ENCODE data around the gene GPR137B. TPM values are rescaled to one million over a fixed set of nuclear protein-coding genes. Genes with fewer than 3 reads are reported as not detected.

Gene GPR137B
- total and polyA plus RNA-seq, 2 of the 8 experiments (the other 6 are each of a cell fraction or from before 2014, with no cell fraction given) = 6.9 to 7.7 TPM

DNA sequence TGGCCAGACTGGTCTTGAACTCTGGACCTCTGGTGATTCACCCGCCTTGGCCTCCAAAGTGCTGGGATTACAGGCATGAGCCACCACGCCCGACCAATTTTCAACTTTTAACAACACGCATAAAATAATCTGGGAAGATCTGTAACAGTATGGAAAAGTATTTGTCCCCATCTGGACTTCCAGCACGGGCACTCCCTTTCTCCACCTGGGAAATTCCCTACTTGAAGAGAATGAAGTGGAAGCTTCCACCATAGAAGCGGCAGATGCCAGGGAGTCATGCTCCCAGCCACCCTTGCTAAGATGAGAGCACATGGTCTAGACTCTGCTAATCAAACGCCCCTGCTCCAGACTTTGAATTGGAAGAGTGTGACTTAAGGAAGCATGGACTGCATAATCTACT lies 9.0 kb upstream of the GPR137B start:
- H2BK12ac ChIP-seq (ENCODE audit: low read depth, low read length) = no peak overlapping the region
- no peak for DNase-seq (ENCODE audit: low read depth in 1 of 2, low spot score in 2 of 2)
- H3K4me3 ChIP-seq (ENCODE audit: extremely low read depth in 1 of 4, insufficient read depth in 2 of 4, low read depth in 3 of 4, low read length in 4 of 4) = no peak overlapping the region
- H3K4me2 ChIP-seq (ENCODE audit: insufficient read depth in 1 of 2, low read depth in 2 of 2, low read length in 2 of 2) = no peak overlapping the region
- H3K9me3 ChIP-seq (ENCODE audit: insufficient read depth in 2 of 2, low read depth in 1 of 2, low read length in 1 of 2) = no peaks in the 10 kb centered on the region
- H3K23me2 ChIP-seq (ENCODE audit: low read depth, low read length) = no peaks in the 10 kb centered on the region; the same call in 1 of the 2 replicates
- H3K56ac ChIP-seq (replicated peaks; ENCODE audit: insufficient read length, low read depth, low read length) = no peak overlapping the region
- H3K23ac ChIP-seq (ENCODE audit: insufficient read length) = no peak overlapping the region
- no peak overlapping the region for H2AK5ac ChIP-seq (ENCODE audit: low read depth, low read length)
- H2BK15ac ChIP-seq (ENCODE audit: low read length) = no peak overlapping the region
- H4K91ac ChIP-seq (replicated peaks; ENCODE audit: insufficient read length, low read length) = no peak overlapping the region
- H3K27me3 ChIP-seq (replicated peaks in 1 of 4; ENCODE audit: control insufficient read depth in 3 of 4, extremely low read depth in 1 of 4, insufficient read depth in 3 of 4, low read length in 3 of 4) = no peaks in the 10 kb centered on the region
- no peak overlapping the region for H2BK5ac ChIP-seq (ENCODE audit: low read depth, low read length)
- WGBS, 2 experiments (ENCODE audit: extremely low coverage in 1 of 2, insufficient coverage in 1 of 2, insufficient read length in 1 of 2, insufficient replicate concordance in 2 of 2, low coverage in 1 of 2, low lambda C conversion rate in 2 of 2, missing lambda C conversion rate in 1 of 2) = 92% methylated on average over 7 of the region's 7 CpGs; no CpG with 5 or more reads in 1 of the 2 experiments
- TF ChIP-seq, protein P1, sequence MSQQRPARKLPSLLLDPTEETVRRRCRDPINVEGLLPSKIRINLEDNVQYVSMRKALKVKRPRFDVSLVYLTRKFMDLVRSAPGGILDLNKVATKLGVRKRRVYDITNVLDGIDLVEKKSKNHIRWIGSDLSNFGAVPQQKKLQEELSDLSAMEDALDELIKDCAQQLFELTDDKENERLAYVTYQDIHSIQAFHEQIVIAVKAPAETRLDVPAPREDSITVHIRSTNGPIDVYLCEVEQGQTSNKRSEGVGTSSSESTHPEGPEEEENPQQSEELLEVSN (IDR thresholded peaks at IDR 0.05) = no peak
- TF ChIP-seq TAF1 (IDR thresholded peaks at IDR 0.05; ENCODE audit: low read depth, low read length) = no peak
- FAIRE-seq = no peak
- no peak overlapping the region for H3K27ac ChIP-seq (ENCODE audit: low read depth, low read length)
- H4K20me1 ChIP-seq (replicated peaks in 1 of 2; ENCODE audit: control insufficient read depth in 1 of 2, insufficient read depth in 2 of 2, low read length in 2 of 2) = no peaks in the 10 kb centered on the region
- H3K79me2 ChIP-seq (ENCODE audit: control insufficient read depth in 1 of 2, insufficient read depth in 2 of 2, low read length in 2 of 2) = no peaks in the 10 kb centered on the region
- H3K4ac ChIP-seq (replicated peaks; ENCODE audit: insufficient read length, low read depth, low read length) = no peak overlapping the region
- no peak overlapping the region for H4K5ac ChIP-seq (ENCODE audit: insufficient read length, low read depth, low read length)
- CTCF ChIA-PET (ENCODE audit: partially characterized antibody) = interaction anchor here (1.0 to 1.8 kb wide), 4 partner anchors 8 to 29 kb away, joined by 3 to 8 read pairs (median 3); no protein-coding TSS in a partner anchor
- no peak overlapping the region for H4K8ac ChIP-seq (ENCODE audit: extremely low read depth, insufficient read depth, low read length)
- no peaks in the 10 kb centered on the region for H3K79me1 ChIP-seq (ENCODE audit: low read depth, low read length)
- H2BK120ac ChIP-seq (replicated peaks; ENCODE audit: low read depth, low read length) = no peak overlapping the region
- H3K9ac ChIP-seq (replicated peaks in 1 of 4; ENCODE audit: extremely low read depth in 1 of 4, low read depth in 3 of 4, low read length in 3 of 4) = no peak overlapping the region
- no peak overlapping the region for H2AFZ ChIP-seq (ENCODE audit: low read length)
- no peak overlapping the region for H3K18ac ChIP-seq (ENCODE audit: extremely low read depth, low read length)
- no peak overlapping the region for H3K14ac ChIP-seq (ENCODE audit: insufficient read length)
- H3K36me3 ChIP-seq (ENCODE audit: control insufficient read depth in 2 of 4, insufficient read depth in 4 of 4, low read length in 3 of 4) = no peaks in the 10 kb centered on the region
- POLR2A ChIA-PET (ENCODE audit: partially characterized antibody) = interaction anchor here (2.3 kb wide), 1 partner anchor 8 kb away, joined by 12 read pairs; no protein-coding TSS in a partner anchor
- peaks cover 0 to 10% (median 6%) of the 10 kb centered on the region in 4 experiments; a peak in 5 of 7 replicates for H3K4me1 ChIP-seq (replicated peaks in 1 of 4; ENCODE audit: control insufficient read depth in 3 of 4, insufficient read depth in 4 of 4, low read length in 3 of 4)
- H2BK20ac ChIP-seq (ENCODE audit: low read length) = no peak overlapping the region
